Caco-2 (cell line): Measurements from ENCODE around the gene SLTM. TPM values are rescaled to one million over a fixed set of nuclear protein-coding genes. Genes with fewer than 3 reads are reported as not detected.
"Not testable (repeated sequence)": the region's sequence is repeated elsewhere in the genome, so short reads cannot be mapped to it uniquely, and the experiment has no call there.

ENCODE experiments used
- BruUV-seq: library from RNA; stranded (reverse); fragments of 400-500 nt; replicated peaks from 2 replicates; lab custom pipeline; 2021; lab: Mats Ljungman, UMichigan
- CTCF ChIA-PET: fragments of 300-600 bp; sonication (Branson Sonifier 250); formaldehyde crosslinking; loops from one replicate; lab custom pipeline; 2022; ENCODE audit warnings: antibody characterized with exemption; lab: Charles Lee
- POLR2A ChIA-PET: fragments of 300-600 bp; sonication (Branson Sonifier 250); formaldehyde crosslinking; loops from one replicate; lab custom pipeline; 2022; ENCODE audit warnings: antibody characterized with exemption; lab: Charles Lee
- DNase-seq, 2 experiments: peaks; one replicate each; pipeline versions ENCODE4 v3.0.0 to v3.0.0-alpha.2; 2020 to 2022
- H3K27me3 ChIP-seq: replicated peaks from 2 replicates; pipeline ENCODE4 v1.6.0; 2011; ENCODE audit warnings: low read length; ENCODE audit not compliant: control insufficient read depth, insufficient read depth
- H3K36me3 ChIP-seq: 2 replicates; pipeline ENCODE4 v1.5.1; 2011; ENCODE audit warnings: low read length; ENCODE audit not compliant: control insufficient read depth, insufficient read depth
- H3K4me1 ChIP-seq: fragments of 250-450 bp; sonication (Bioruptor Pico); 2 replicates; pipeline ENCODE4 v1.5.1; 2020; ENCODE audit warnings: mild to moderate bottlenecking
- H3K4me3 ChIP-seq: 2 replicates; pipeline ENCODE4 v1.5.1; 2011; ENCODE audit warnings: low read depth, mild to moderate bottlenecking, control low read depth, low read length
- H3K9me3 ChIP-seq: fragments of 250-450 bp; sonication (Bioruptor Pico); 2 replicates; pipeline ENCODE4 v1.5.1; 2020; ENCODE audit warnings: mild to moderate bottlenecking, moderate library complexity
- H3K27ac Mint-ChIP-seq: one replicate; pipeline ENCODE4 v1.8.0; 2022; ENCODE audit warnings: mixed read lengths; ENCODE audit not compliant: unreplicated experiment
- H3K27me3 Mint-ChIP-seq: one replicate; pipeline ENCODE4 v1.8.0; 2022; ENCODE audit warnings: mixed read lengths; ENCODE audit not compliant: insufficient read depth, unreplicated experiment
- H3K36me3 Mint-ChIP-seq: one replicate; pipeline ENCODE4 v1.8.0; 2022; ENCODE audit warnings: mild to moderate bottlenecking, mixed read lengths; ENCODE audit not compliant: insufficient read depth, unreplicated experiment
- H3K4me1 Mint-ChIP-seq: one replicate; pipeline ENCODE4 v1.8.0; 2022; ENCODE audit warnings: low read depth, mixed read lengths; ENCODE audit not compliant: unreplicated experiment
- H3K4me3 Mint-ChIP-seq: one replicate; pipeline ENCODE4 v1.8.0; 2022; ENCODE audit warnings: mild to moderate bottlenecking, moderate library complexity, mixed read lengths; ENCODE audit not compliant: unreplicated experiment
- H3K9me3 Mint-ChIP-seq: one replicate; pipeline ENCODE4 v1.8.0; 2022; ENCODE audit warnings: mixed read lengths; ENCODE audit not compliant: unreplicated experiment
- intact Hi-C: fragments of 100-400 bp; cut with micrococcal nuclease; formaldehyde crosslinking; loops from one replicate; pipeline ENCODE4 v1.10.0; 2022; ENCODE audit not compliant: unreplicated experiment
- total RNA-seq: library from RNA; stranded (reverse); gene quantifications from 2 replicates; pipeline ENCODE4 v1.2.3, GENCODE V29; 2022
- TF ChIP-seq, protein P1 (sequence below), 2 experiments: fragments of 200-600 bp in 1 of 2; IDR thresholded peaks; 1 replicate in 1 of 2; 2 replicates in 1 of 2; pipeline versions ENCODE4 v1.5.1 to v1.8.0; 2011 to 2022; ENCODE audit warnings: antibody characterized with exemption in 1 of 2, control low read depth in 1 of 2, inconsistent platforms in 1 of 2, low read depth in 1 of 2, low read length in 1 of 2, mild to moderate bottlenecking in 1 of 2, moderate library complexity in 1 of 2; ENCODE audit not compliant: insufficient read depth in 1 of 2, severe bottlenecking in 1 of 2, unreplicated experiment in 1 of 2

Gene SLTM
- total RNA-seq, 1 experiment from 2014 or later, result 79.5 TPM

DNA sequence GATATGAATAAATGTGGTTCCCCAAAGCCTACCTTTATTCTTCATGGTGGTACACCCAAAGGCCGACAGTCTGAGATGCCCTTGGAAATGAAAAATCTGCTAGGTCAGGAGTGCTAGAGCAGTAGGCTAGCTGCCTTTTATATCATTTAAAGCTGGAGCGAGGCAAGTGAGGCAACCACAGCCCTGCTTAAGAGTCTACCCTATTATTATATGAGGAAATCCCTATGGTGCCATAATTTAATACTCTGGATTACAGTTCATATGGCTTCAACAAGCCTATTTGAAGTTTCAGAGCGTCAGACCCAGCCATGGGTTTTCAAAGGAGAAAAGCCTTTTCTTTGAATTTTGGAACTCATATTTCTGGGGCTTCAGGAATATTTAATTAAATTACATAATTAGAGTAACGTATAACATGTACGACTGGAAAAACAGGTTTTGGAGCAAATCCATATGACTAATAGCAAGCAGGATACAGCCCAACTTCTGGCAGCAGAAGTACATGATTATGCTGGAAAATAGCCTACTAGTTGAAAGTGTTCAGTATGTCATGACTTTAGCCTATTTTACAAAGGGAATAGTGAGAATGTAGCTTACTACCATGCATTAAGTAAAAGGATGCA is 18.0 kb upstream of the SLTM start:
- H3K36me3 ChIP-seq, result no peaks in the 10 kb centered on the region
- no peaks in the 10 kb centered on the region for H3K27me3 ChIP-seq
- peaks cover 6% of the 10 kb centered on the region for H3K4me1 Mint-ChIP-seq
- intact Hi-C loops, result no loop called here
- no peaks in the 10 kb centered on the region for H3K9me3 ChIP-seq
- ChIA-PET CTCF (no interaction called here), POLR2A (interaction anchor here (0.5 kb wide), 1 partner anchor 49 kb away, joined by 8 read pairs; no protein-coding TSS in a partner anchor)
- BruUV-seq, result no TSS peak
- H3K27ac Mint-ChIP-seq, result no peak overlapping the region
- no peaks in the 10 kb centered on the region for H3K36me3 Mint-ChIP-seq
- H3K27me3 Mint-ChIP-seq, result peaks cover 3% of the 10 kb centered on the region
- H3K4me3 Mint-ChIP-seq, result no peak overlapping the region
- no peaks in the 10 kb centered on the region for H3K9me3 Mint-ChIP-seq
- H3K4me1 ChIP-seq, result 0 out of 2 replicates have a peak, but pooled peaks cover 4% of the 10 kb centered on the region
- no peak for DNase-seq
- no peak overlapping the region for H3K4me3 ChIP-seq
- TF ChIP-seq, protein P1, sequence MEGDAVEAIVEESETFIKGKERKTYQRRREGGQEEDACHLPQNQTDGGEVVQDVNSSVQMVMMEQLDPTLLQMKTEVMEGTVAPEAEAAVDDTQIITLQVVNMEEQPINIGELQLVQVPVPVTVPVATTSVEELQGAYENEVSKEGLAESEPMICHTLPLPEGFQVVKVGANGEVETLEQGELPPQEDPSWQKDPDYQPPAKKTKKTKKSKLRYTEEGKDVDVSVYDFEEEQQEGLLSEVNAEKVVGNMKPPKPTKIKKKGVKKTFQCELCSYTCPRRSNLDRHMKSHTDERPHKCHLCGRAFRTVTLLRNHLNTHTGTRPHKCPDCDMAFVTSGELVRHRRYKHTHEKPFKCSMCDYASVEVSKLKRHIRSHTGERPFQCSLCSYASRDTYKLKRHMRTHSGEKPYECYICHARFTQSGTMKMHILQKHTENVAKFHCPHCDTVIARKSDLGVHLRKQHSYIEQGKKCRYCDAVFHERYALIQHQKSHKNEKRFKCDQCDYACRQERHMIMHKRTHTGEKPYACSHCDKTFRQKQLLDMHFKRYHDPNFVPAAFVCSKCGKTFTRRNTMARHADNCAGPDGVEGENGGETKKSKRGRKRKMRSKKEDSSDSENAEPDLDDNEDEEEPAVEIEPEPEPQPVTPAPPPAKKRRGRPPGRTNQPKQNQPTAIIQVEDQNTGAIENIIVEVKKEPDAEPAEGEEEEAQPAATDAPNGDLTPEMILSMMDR (IDR thresholded peaks at IDR 0.05; ENCODE audit: insufficient read depth in 1 of 2, low read depth in 1 of 2, low read length in 1 of 2, severe bottlenecking in 1 of 2, unreplicated experiment in 1 of 2), result no peak

DNA sequence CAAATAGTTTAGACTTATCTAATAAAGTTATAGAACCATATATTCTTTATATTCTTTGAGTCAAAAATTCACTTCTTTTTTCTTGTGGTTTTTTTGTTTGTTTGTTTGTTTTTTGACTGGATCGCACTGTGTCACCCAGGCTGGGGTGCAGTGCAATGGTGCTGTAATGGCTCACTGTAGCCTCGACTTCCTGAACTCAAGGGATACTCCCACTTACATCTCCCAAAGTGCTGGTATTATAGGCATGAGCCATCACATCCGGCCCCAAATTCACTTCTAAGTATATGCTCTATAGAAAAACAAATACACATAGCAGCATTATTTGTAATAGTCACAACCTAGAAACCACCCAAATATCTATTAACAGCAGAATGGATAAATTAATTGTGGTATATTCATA is 13.7 kb upstream of the SLTM start:
- intact Hi-C loops, result no loop called here
- Mint-ChIP-seq H3K4me1 (peaks cover 5% of the 10 kb centered on the region), H3K27me3 (peaks cover 3% of the 10 kb centered on the region), H3K9me3 (no peaks in the 10 kb centered on the region), H3K27ac (no peak overlapping the region), H3K4me3 (no peak overlapping the region), H3K36me3 (no peaks in the 10 kb centered on the region)
- no peaks in the 10 kb centered on the region for H3K9me3 ChIP-seq
- H3K36me3 ChIP-seq, result no peaks in the 10 kb centered on the region
- no TSS peak for BruUV-seq
- H3K4me3 ChIP-seq, result no peak overlapping the region
- TF ChIP-seq, protein P1 (IDR thresholded peaks at IDR 0.05; ENCODE audit: insufficient read depth in 1 of 2, low read depth in 1 of 2, low read length in 1 of 2, severe bottlenecking in 1 of 2, unreplicated experiment in 1 of 2), result no peak
- 0 out of 2 replicates have a peak, but pooled peaks cover 4% of the 10 kb centered on the region for H3K4me1 ChIP-seq
- ChIA-PET CTCF (no interaction called here), POLR2A (no interaction called here)
- DNase-seq, result no peak
- no peaks in the 10 kb centered on the region for H3K27me3 ChIP-seq

DNA sequence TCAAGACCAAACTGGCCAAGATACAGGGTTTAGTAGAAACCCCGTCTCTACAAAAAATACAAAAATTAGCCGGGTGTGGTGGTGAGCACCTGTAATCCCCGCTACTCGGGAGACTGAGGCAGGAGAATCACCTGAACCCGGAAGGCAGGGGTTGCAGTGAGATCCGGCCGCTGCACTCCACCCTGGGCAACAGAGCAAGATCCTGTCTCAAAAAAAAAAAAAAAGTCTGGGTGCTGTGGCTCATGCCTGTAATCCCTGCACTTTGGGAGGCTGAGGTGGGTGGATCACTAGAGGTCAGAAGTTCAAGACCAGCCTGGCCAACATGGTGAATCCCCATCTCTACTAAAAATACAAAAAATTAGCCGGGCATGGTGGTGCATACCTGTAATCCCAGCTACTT is 1.5 kb upstream of the SLTM start:
- BruUV-seq, H3K27me3 ChIP-seq, H3K4me1 Mint-ChIP-seq, H3K36me3 ChIP-seq, H3K27me3 Mint-ChIP-seq, CTCF ChIA-PET, H3K9me3 ChIP-seq, POLR2A ChIA-PET, H3K9me3 Mint-ChIP-seq, DNase-seq: not testable (repeated sequence)
- peaks cover 11% of the 10 kb centered on the region for H3K36me3 Mint-ChIP-seq
- H3K4me3 ChIP-seq, result peak overlapping the region; percentile 52; the same call in 1 of the 2 replicates
- intact Hi-C loops, result loop anchor here (5.0 kb wide), 1 partner anchor 163 kb away; the partner anchor contains the start of gene MINDY2
- H3K27ac Mint-ChIP-seq, result peak overlapping the region; percentile 98
- peak overlapping the region; percentile 91 for H3K4me3 Mint-ChIP-seq
- peaks cover 12% of the 10 kb centered on the region for H3K4me1 ChIP-seq
